ENCODE results near the gene SMYD3. TPM values are rescaled to one million over a fixed set of nuclear protein-coding genes. Genes with fewer than 3 reads are reported as not detected.

Gene SMYD3
- total and polyA plus RNA-seq, 9 of the 15 experiments (the other 6 are each of a cell fraction or from before 2014, with no cell fraction given), result 128 to 440 (median 197) TPM

- Histone ChIP-seq H3K27ac (ENCODE audit: extremely low read depth, low read depth, low read length) (no peak overlapping the region), H3K9me3 (replicated peaks; ENCODE audit: control insufficient read depth, insufficient read depth, low read depth, low read length) (no peaks in the 10 kb centered on the region), H3K9me1 (ENCODE audit: control insufficient read depth, insufficient read depth, low read length) (no peaks in the 10 kb centered on the region), H2AFZ (ENCODE audit: low read depth, low read length) (no peak overlapping the region), H3K4me2 (ENCODE audit: insufficient read depth, low read length) (no peak overlapping the region), H3K4me1 (replicated peaks in 1 of 2; ENCODE audit: control insufficient read depth in 2 of 2, insufficient read depth in 2 of 2, low read length in 2 of 2) (peaks cover 0 to 7% of the 10 kb centered on the region in 2 experiments; a peak in 2 of 5 replicates), H3K79me2 (ENCODE audit: control insufficient read depth, insufficient read depth, low read length) (no peaks in the 10 kb centered on the region), H4K20me1 (replicated peaks; ENCODE audit: control insufficient read depth, insufficient read depth, low read length) (0 out of 2 replicates have a peak, but pooled peaks cover 8% of the 10 kb centered on the region), H3K4me3 (no peak overlapping the region), H3K9ac (ENCODE audit: insufficient read depth in 1 of 2, low read depth in 2 of 2, low read length in 2 of 2) (no peak overlapping the region), H3K36me3 (ENCODE audit: control insufficient read depth, insufficient read depth, low read length) (peaks cover 37% of the 10 kb centered on the region), H3K27me3 (ENCODE audit: control insufficient read depth in 2 of 2, insufficient read depth in 2 of 2, low read length in 2 of 2) (no peaks in the 10 kb centered on the region)
- DNase-seq (ENCODE audit: extremely low read depth in 1 of 4, low spot score in 3 of 4), result no peak
- BruUV-seq (replicated peaks), result no TSS peak
- intact Hi-C loops (cut with micrococcal nuclease) (no loop called here), in situ Hi-C loops (cut with MboI) (no loop called here)
- FAIRE-seq, result no peak
- no peak for ATAC-seq
- ChIA-PET POLR2A (interaction anchor here (0.7 kb wide), 1 partner anchor 8 kb away, joined by 3 read pairs; no protein-coding TSS in a partner anchor), CTCF (ENCODE audit: low intra/inter-chr PET ratio) (no interaction called here)
- WGBS (ENCODE audit: insufficient coverage, low coverage, missing lambda C conversion rate), result 97% methylated on average over 5 of the region's 5 CpGs
- TF ChIP-seq SP2 (IDR thresholded peaks at IDR 0.05; ENCODE audit: extremely low read depth, low read depth, low read length, poor library complexity, severe bottlenecking) (no peak), CTBP1 (IDR thresholded peaks at IDR 0.05; ENCODE audit: borderline replicate concordance) (no peak), SUPT5H (IDR thresholded peaks at IDR 0.05) (no peak), THRB (CRISPR knock-in tag; conservative IDR thresholded peaks at IDR 0.05) (no peak), SIX5 (IDR thresholded peaks at IDR 0.05; ENCODE audit: borderline replicate concordance in 1 of 2, insufficient read depth in 1 of 2, low read depth in 1 of 2, low read length in 2 of 2) (no peak), TFE3 (CRISPR knock-in tag; IDR thresholded peaks at IDR 0.05) (no peak), LCOR (CRISPR knock-in tag; IDR thresholded peaks at IDR 0.05) (no peak), TRIM24 (IDR thresholded peaks at IDR 0.05) (no peak), ATF6 (CRISPR knock-in tag; IDR thresholded peaks at IDR 0.05) (no peak), ETV5 (CRISPR knock-in tag; IDR thresholded peaks at IDR 0.05; ENCODE audit: low read depth) (no peak), PREB (CRISPR knock-in tag; IDR thresholded peaks at IDR 0.05) (no peak), ELK1 (CRISPR knock-in tag; IDR thresholded peaks at IDR 0.05) (no peak), ZNF253 (CRISPR knock-in tag; conservative IDR thresholded peaks at IDR 0.05) (no peak), PKNOX1 (IDR thresholded peaks at IDR 0.05) (no peak), ZEB2 (IDR thresholded peaks at IDR 0.05) (no peak), SOX6 (IDR thresholded peaks at IDR 0.05) (no peak)
Observed at GRCh38 chr1:245786948-245787347, 720.1 kb downstream of the SMYD3 start.

All from K562 (cell line).